HG03575 (cell line): ENCODE results near the gene DCP1A.

Experiments used
- ATAC-seq: cut with Tn5 transposase; IDR thresholded peaks from one replicate; pipeline ENCODE4 v1.9.1; 2021; ENCODE audit not compliant: unreplicated experiment, insufficient number of reproducible peaks, low FRiP score; ENCODE audit errors: extremely low read depth

The DCP1A gene

DNA sequence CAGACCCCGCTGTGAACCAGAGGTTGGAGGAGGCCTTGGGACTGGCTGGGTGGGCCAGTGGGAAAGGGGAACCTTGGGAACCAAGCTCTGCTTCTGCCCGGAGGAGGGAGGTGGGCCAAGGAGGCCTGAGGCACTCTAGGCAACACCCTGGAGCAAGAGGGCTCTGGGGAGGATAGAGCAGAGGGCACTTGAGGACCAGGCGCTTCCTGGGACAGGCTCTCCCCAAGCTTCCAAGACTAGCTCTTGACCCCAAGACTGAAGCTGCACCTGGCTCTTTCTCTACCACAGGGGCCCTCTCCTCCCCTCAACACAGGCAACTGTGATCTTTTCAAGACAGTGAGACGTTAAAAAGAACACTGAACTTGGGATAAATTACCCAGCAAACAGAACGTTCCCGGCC is 111.8 kb downstream of the DCP1A start:
- no peak for ATAC-seq

DNA sequence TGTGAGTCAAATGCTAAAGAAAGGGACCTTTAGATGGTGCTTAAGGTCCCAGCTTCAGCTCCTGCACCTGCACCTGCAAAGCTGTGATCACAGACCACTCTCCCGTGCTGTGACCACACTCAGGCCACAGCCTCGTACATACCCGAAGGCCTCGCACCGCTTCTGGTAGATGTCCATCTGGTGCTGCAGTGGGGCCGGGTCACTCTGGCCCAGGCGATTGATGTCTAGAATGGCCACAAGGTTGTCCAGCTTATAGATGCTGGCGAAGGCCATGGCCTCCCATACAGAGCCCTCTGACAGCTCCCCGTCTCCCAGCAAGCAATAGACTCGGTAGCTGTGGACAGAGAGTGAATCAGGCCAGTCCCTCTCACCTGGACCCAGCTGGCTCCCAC is 112.5 kb downstream of the DCP1A start:
- no peak for ATAC-seq

DNA sequence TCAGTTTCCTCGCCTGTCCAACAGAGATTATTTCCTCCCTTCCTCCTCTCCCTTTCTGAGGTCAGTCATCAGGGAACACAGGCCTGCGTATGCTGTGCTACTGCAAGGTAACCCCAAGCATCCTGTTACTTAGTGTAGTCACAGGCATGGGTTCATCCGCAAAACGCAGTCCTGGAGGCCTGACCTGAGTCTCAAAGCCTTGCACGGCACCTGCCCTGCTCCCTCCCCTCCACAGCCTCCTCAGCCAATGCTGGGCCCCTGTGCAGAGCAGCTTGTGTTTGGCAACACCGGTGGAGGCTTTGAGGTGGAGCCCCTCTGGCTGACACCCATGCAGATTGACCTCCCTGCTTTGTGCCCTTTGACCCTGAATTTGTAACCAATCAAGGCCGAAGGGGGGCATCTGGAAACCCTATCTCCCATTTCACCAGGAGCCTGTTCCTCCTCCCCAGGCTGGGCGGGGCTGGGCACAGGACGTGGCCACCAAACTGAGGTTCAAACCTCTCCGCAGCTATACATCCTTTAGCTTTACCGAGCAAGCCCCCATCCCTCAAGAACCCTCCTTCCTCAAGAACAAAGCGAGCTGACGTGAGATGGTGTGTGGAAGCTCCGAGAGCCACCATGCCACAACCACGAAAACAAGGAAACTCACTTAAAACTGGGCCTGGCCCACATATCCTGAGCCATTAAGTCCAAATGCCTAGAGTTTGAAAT is 113.1 kb downstream of the DCP1A start:
- ATAC-seq: no peak
